Kidney (tissue), 14 donors: Measurements from ENCODE around the gene FAM149A. TPM values are rescaled to one million over a fixed set of nuclear protein-coding genes. Genes with fewer than 3 reads are reported as not detected.

Experiments used
- DNase-seq, 5 donors: peaks; one replicate each; pipeline ENCODE4 v3.0.0-alpha.2; 2013 to 2020
- FAIRE-seq: peaks from 2 replicates; lab custom pipeline; 2012; peaks lifted over from hg19 to GRCh38; lab: Jason Lieb, UNC
- H3K27ac ChIP-seq, 2 donors: one replicate each; pipeline ENCODE4 v1.7.0; 2013; ENCODE audit warnings: low read depth in 2 of 2, low read length in 2 of 2, inconsistent platforms in 1 of 2
- H3K27me3 ChIP-seq: one replicate; pipeline ENCODE4 v1.7.1; 2013; ENCODE audit warnings: low read length, inconsistent platforms; ENCODE audit not compliant: control insufficient read depth, insufficient read depth
- H3K36me3 ChIP-seq, 3 donors: one replicate each; pipeline versions ENCODE4 v1.7.0 to v1.7.1; 2013; ENCODE audit warnings: low read length in 3 of 3, control low read depth in 1 of 3, inconsistent platforms in 1 of 3; ENCODE audit not compliant: insufficient read depth in 3 of 3, control insufficient read depth in 2 of 3
- H3K4me1 ChIP-seq, 3 donors: one replicate each; pipeline versions ENCODE4 v1.7.0 to v1.7.1; 2013; ENCODE audit warnings: low read length in 3 of 3, inconsistent platforms in 1 of 3, low read depth in 1 of 3; ENCODE audit not compliant: control insufficient read depth in 2 of 3, insufficient read depth in 2 of 3
- H3K4me3 ChIP-seq, 3 donors: one replicate each; pipeline versions ENCODE4 v1.7.0 to v1.8.1; 2013; ENCODE audit warnings: low read length in 3 of 3, control low read depth in 1 of 3, inconsistent platforms in 1 of 3
- H3K9ac ChIP-seq, 3 donors: one replicate each; pipeline versions ENCODE4 v1.7.0 to v1.7.1; 2013; ENCODE audit warnings: low read length in 3 of 3, control low read depth in 1 of 3, inconsistent platforms in 1 of 3
- H3K9me3 ChIP-seq, 3 donors: one replicate each; pipeline versions ENCODE4 v1.7.0 to v1.7.1; 2013; ENCODE audit warnings: low read length in 3 of 3, control low read depth in 1 of 3, inconsistent platforms in 1 of 3; ENCODE audit not compliant: control insufficient read depth in 2 of 3, insufficient read depth in 1 of 3
- CTCF ChIP-seq: IDR thresholded peaks from 3 replicates; pipeline ENCODE4 v1.5.1; 2012; ENCODE audit warnings: mild to moderate bottlenecking, moderate library complexity, borderline replicate concordance; ENCODE audit not compliant: insufficient read depth; ENCODE audit errors: extremely low read depth
- intact Hi-C: fragments of 100-400 bp; cut with DNase I; formaldehyde crosslinking; loops from one replicate; pipeline ENCODE4 v1.11.1; 2022
- polyA plus RNA-seq: library from polyadenylated mRNA; stranded (reverse); fragments of 350-450 nt; fragmentation: Illumina TruSeq; extraction: RNeasy Lipid Tissue Mini Kit (QIAGEN cat#74804); gene quantifications from one replicate; pipeline ENCODE4 v1.2.3, GENCODE V29; 2014; ENCODE audit warnings: low read depth, low replicate concordance; ENCODE audit not compliant: insufficient read depth
- total RNA-seq: library from RNA; stranded (reverse); fragmentation: NEBNext Ultra II Directional; extraction: Animal tissue kit (Norgen Biotek cat#: 25700); gene quantifications from one replicate; pipeline ENCODE4 v1.2.1, GENCODE V29; 2021
- donor health status: control.
- donor health status: control.
- donor health status: control.
- donor health status: control.
- donor health status: control.
- donor health status: DM: yes; HTN: yes; CAD: no.
- donor health status: Normal renal cell carcinoma (clear cell type).

FAM149A gene
- total and polyA plus RNA-seq, 2 donors from 2014 or later, result 32.4 to 37.8 TPM

DNA sequence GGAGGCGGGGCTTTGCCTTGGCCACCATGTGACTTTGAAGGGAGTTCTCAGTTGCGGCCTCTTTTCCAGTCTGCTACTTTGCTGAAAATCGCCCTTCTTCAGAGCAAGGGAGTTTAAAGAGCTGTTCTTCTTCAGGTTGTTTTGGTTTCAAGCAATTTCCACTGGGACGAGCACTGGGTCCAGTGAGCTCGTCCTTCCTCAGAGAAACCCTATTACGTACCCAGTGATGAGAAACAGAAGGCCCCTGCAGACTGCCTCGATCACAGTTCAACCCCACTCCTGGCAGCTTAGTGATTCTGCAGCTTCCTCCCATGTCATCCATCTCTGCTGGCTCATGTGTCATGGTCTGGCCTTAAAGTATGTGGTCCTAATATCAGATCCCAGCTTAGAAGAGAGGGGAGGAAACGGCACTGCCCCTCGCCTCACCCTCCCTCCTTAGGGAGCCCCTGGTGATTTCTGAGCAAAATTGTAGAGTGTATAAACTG lies 7.8 kb upstream of the FAM149A start:
- FAIRE-seq, result no peak
- no peaks in the 10 kb centered on the region for H3K27me3 ChIP-seq
- H3K4me1 ChIP-seq, result no peaks in the 10 kb centered on the region
- H3K9ac ChIP-seq, result no peak overlapping the region
- H3K9me3 ChIP-seq, result no peaks in the 10 kb centered on the region
- no peaks in the 10 kb centered on the region for H3K36me3 ChIP-seq
- DNase-seq, result no peak
- TF ChIP-seq CTCF, result no peak
- intact Hi-C loops, result no loop called here
- no peak overlapping the region for H3K27ac ChIP-seq
- no peak overlapping the region for H3K4me3 ChIP-seq

- Histone ChIP-seq H3K9ac (no peak overlapping the region), H3K9me3 (no peaks in the 10 kb centered on the region), H3K4me3 (no peak overlapping the region), H3K36me3 (no peaks in the 10 kb centered on the region), H3K27ac (no peak overlapping the region), H3K4me1 (no peaks in the 10 kb centered on the region), H3K27me3 (no peaks in the 10 kb centered on the region)
- DNase-seq (no peak), FAIRE-seq (no peak)
- TF ChIP-seq CTCF, result no peak
- intact Hi-C loops, result no loop called here
Measured at GRCh38 chr4:186097386-186097785, 7.1 kb upstream of the FAM149A start.

GRCh38 chr4:186102931-186103330 lies 1.6 kb upstream of the FAM149A start:
- DNase-seq (no peak), FAIRE-seq (no peak)
- Histone ChIP-seq H3K36me3 (no peaks in the 10 kb centered on the region), H3K9me3 (no peaks in the 10 kb centered on the region), H3K4me3 (no peak overlapping the region), H3K4me1 (peaks cover 0 to 3% (median 0%) of the 10 kb centered on the region in 3 donors), H3K9ac (no peak overlapping the region), H3K27ac (no peak overlapping the region), H3K27me3 (no peaks in the 10 kb centered on the region)
- intact Hi-C loops, result no loop called here
- TF ChIP-seq CTCF, result no peak
